ENCODE data around the gene TMC6. TPM values are rescaled to one million over a fixed set of nuclear protein-coding genes. Genes with fewer than 3 reads are reported as not detected.

Gene TMC6
- total and polyA plus RNA-seq, 2 of the 13 experiments (the other 11 are each of a cell fraction or from before 2014, with no cell fraction given): 48.4 to 99.1 TPM

DNA sequence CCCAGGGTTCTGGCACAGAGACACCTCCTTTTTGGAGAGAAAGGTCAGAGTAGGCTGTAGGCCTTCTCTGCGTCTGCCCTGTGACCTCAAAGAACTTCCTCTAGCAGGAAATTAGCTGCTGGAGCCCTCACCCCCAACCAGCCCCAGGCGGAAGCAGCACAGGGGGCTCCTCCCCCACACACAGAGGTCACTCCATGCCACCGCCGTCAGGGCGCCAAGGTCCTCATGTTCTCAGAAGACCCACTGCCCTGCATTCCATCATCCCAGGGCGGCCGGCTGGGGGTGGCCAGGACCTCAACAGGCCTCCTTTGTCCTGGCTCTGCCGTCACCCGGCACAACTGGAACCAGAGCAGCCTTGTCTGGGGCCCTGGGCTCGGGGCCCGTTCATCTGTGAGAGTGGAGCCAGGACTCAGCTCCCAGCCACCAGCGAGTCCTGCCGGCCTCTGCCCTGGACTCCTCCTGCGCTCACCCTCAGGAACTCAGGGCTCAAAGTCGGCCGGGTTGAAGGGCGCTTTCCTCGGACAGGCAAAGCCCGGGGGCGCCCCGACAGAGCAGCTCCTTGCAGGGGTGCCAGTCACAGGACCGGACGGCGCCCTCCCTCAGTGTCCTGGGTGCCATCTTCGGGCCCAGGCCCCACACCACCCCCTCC, 1.2 kb downstream of the TMC6 start (continued):
- TF ChIP-seq CTCF (CRISPR knock-in tag; IDR thresholded peaks at IDR 0.05): no peak
- no peak for TF ChIP-seq ZNF232 (CRISPR knock-in tag; IDR thresholded peaks at IDR 0.05; ENCODE audit: borderline replicate concordance)
- TF ChIP-seq YY1 (IDR thresholded peaks at IDR 0.05; ENCODE audit: insufficient read depth, insufficient replicate concordance, low read depth, low read length): peak; percentile 66
- peak; percentile 88 for TF ChIP-seq UBTF (CRISPR knock-in tag; IDR thresholded peaks at IDR 0.05)
- TF ChIP-seq ZNF317 (CRISPR knock-in tag; IDR thresholded peaks at IDR 0.05): no peak; the same call in 1 of the 2 replicates
- 0 out of 2 replicates have a peak, but pooled peaks have one; percentile 40 for TF ChIP-seq ZNF768 (CRISPR knock-in tag; IDR thresholded peaks at IDR 0.05)
- no peak for TF ChIP-seq BATF2 (CRISPR knock-in tag; IDR thresholded peaks at IDR 0.05)
- no peak for TF ChIP-seq NFKB2 (CRISPR knock-in tag; IDR thresholded peaks at IDR 0.05; ENCODE audit: borderline replicate concordance)
- TF ChIP-seq ZNF605 (CRISPR knock-in tag; IDR thresholded peaks at IDR 0.05): no peak; the same call in 1 of the 2 replicates
- TF ChIP-seq NCOA5 (CRISPR knock-in tag; IDR thresholded peaks at IDR 0.05): no peak
- peak; percentile 40 for TF ChIP-seq SRSF1 (optimal IDR thresholded peaks at IDR 0.05; ENCODE audit: low read depth, low read length)
- TF ChIP-seq, protein P1, sequence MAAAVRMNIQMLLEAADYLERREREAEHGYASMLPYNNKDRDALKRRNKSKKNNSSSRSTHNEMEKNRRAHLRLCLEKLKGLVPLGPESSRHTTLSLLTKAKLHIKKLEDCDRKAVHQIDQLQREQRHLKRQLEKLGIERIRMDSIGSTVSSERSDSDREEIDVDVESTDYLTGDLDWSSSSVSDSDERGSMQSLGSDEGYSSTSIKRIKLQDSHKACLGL (CRISPR knock-in tag; IDR thresholded peaks at IDR 0.05): peak; percentile 48; the same call in 1 of the 2 replicates
- TF ChIP-seq ZNF670 (CRISPR knock-in tag; IDR thresholded peaks at IDR 0.05; ENCODE audit: borderline replicate concordance): 0 out of 2 replicates have a peak, but pooled peaks have one; percentile 11
- TF ChIP-seq, protein P2, sequence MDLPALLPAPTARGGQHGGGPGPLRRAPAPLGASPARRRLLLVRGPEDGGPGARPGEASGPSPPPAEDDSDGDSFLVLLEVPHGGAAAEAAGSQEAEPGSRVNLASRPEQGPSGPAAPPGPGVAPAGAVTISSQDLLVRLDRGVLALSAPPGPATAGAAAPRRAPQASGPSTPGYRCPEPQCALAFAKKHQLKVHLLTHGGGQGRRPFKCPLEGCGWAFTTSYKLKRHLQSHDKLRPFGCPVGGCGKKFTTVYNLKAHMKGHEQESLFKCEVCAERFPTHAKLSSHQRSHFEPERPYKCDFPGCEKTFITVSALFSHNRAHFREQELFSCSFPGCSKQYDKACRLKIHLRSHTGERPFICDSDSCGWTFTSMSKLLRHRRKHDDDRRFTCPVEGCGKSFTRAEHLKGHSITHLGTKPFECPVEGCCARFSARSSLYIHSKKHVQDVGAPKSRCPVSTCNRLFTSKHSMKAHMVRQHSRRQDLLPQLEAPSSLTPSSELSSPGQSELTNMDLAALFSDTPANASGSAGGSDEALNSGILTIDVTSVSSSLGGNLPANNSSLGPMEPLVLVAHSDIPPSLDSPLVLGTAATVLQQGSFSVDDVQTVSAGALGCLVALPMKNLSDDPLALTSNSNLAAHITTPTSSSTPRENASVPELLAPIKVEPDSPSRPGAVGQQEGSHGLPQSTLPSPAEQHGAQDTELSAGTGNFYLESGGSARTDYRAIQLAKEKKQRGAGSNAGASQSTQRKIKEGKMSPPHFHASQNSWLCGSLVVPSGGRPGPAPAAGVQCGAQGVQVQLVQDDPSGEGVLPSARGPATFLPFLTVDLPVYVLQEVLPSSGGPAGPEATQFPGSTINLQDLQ (CRISPR knock-in tag; IDR thresholded peaks at IDR 0.05): no peak
- peak; percentile 86 for TF ChIP-seq HDAC2 (CRISPR knock-in tag; IDR thresholded peaks at IDR 0.05)
- TF ChIP-seq TCF12 (IDR thresholded peaks at IDR 0.05): no peak
- TF ChIP-seq TCF12 (CRISPR knock-in tag; IDR thresholded peaks at IDR 0.05): no peak
- TF ChIP-seq PTBP1 (IDR thresholded peaks at IDR 0.05; ENCODE audit: low read depth, low read length, poor library complexity, severe bottlenecking): no peak
- TF ChIP-seq SALL1 (CRISPR knock-in tag; IDR thresholded peaks at IDR 0.05): peak; percentile 77
- no peak for TF ChIP-seq ZNF446 (CRISPR knock-in tag; IDR thresholded peaks at IDR 0.05)
- no peak for TF ChIP-seq ZNF296 (CRISPR knock-in tag; conservative IDR thresholded peaks at IDR 0.05)
- 0 out of 2 replicates have a peak, but pooled peaks have one; percentile 55 for TF ChIP-seq SIX1 (CRISPR knock-in tag; IDR thresholded peaks at IDR 0.05; ENCODE audit: borderline replicate concordance)

All from HepG2 (cell line).